H9 (cell line): ENCODE data around the gene CADPS. TPM values are rescaled to one million over a fixed set of nuclear protein-coding genes. Genes with fewer than 3 reads are reported as not detected.

Experiments
- DNase-seq: peaks from one replicate; pipeline ENCODE4 v3.0.0-alpha.2; 2017
- H2AFZ ChIP-seq: one replicate; pipeline ENCODE4 v1.6.1; 2013; ENCODE audit warnings: mild to moderate bottlenecking, low read length, control low read depth, moderate library complexity
- H2AK5ac ChIP-seq: 2 replicates; pipeline ENCODE4 v1.6.1; 2013; ENCODE audit warnings: low read length, control low read depth, mixed read lengths; ENCODE audit not compliant: insufficient read length
- H2BK120ac ChIP-seq: one replicate; pipeline ENCODE4 v1.6.1; 2013; ENCODE audit warnings: low read depth, mild to moderate bottlenecking, low read length, control low read depth, inconsistent platforms; ENCODE audit not compliant: poor library complexity, severe bottlenecking
- H2BK12ac ChIP-seq: 2 replicates; pipeline ENCODE4 v1.6.1; 2013; ENCODE audit warnings: low read length, control low read depth, mixed read lengths, low read depth; ENCODE audit not compliant: insufficient read length
- H2BK15ac ChIP-seq: 2 replicates; pipeline ENCODE4 v1.6.1; 2013; ENCODE audit warnings: low read depth, low read length, control low read depth
- H2BK20ac ChIP-seq: one replicate; pipeline ENCODE4 v1.6.1; 2013; ENCODE audit warnings: low read depth, mild to moderate bottlenecking, low read length, control low read depth, inconsistent platforms; ENCODE audit not compliant: poor library complexity, severe bottlenecking
- H2BK5ac ChIP-seq: 2 replicates; pipeline ENCODE4 v1.6.1; 2013; ENCODE audit warnings: low read length, control low read depth, mixed read lengths; ENCODE audit not compliant: insufficient read length
- H3K14ac ChIP-seq: 2 replicates; pipeline ENCODE4 v1.6.1; 2013; ENCODE audit warnings: low read length, control low read depth; ENCODE audit not compliant: insufficient read depth
- H3K18ac ChIP-seq: 2 replicates; pipeline ENCODE4 v1.6.1; 2013; ENCODE audit warnings: low read depth, mild to moderate bottlenecking, mixed read lengths, low read length, control low read depth; ENCODE audit not compliant: insufficient read length
- H3K23ac ChIP-seq: 2 replicates; pipeline ENCODE4 v1.6.1; 2013; ENCODE audit warnings: low read length, control low read depth, mixed read lengths, low read depth; ENCODE audit not compliant: insufficient read length
- H3K23me2 ChIP-seq: 2 replicates; pipeline ENCODE4 v1.6.1; 2013; ENCODE audit warnings: low read depth, mild to moderate bottlenecking, mixed read lengths, low read length, control low read depth; ENCODE audit not compliant: insufficient read length, poor library complexity, severe bottlenecking
- H3K27ac ChIP-seq: 2 replicates; pipeline ENCODE4 v1.5.1; 2013; ENCODE audit warnings: low read length, control low read depth, mixed read lengths, low read depth; ENCODE audit not compliant: insufficient read length
- H3K27me3 ChIP-seq: 2 replicates; pipeline ENCODE4 v1.6.1; 2013; ENCODE audit warnings: low read length, control low read depth, inconsistent platforms; ENCODE audit not compliant: insufficient read depth
- H3K4ac ChIP-seq: 2 replicates; pipeline ENCODE4 v1.6.1; 2013; ENCODE audit warnings: low read depth, mild to moderate bottlenecking, control low read depth, inconsistent platforms, low read length, moderate library complexity
- H3K4me1 ChIP-seq: 2 replicates; pipeline ENCODE4 v1.6.1; 2013; ENCODE audit warnings: low read length, control low read depth, inconsistent platforms; ENCODE audit not compliant: insufficient read depth
- H3K4me2 ChIP-seq: 2 replicates; pipeline ENCODE4 v1.6.1; 2013; ENCODE audit warnings: low read length, control low read depth, mixed read lengths; ENCODE audit not compliant: insufficient read length, insufficient read depth
- H3K56ac ChIP-seq: 2 replicates; pipeline ENCODE4 v1.6.1; 2013; ENCODE audit warnings: low read depth, mild to moderate bottlenecking, mixed read lengths, low read length, control low read depth; ENCODE audit not compliant: insufficient read length
- H3K79me1 ChIP-seq: 2 replicates; pipeline ENCODE4 v1.6.1; 2013; ENCODE audit warnings: low read depth, mild to moderate bottlenecking, moderate library complexity, low read length, control low read depth, inconsistent platforms; ENCODE audit not compliant: insufficient read depth, poor library complexity, severe bottlenecking
- H3K79me2 ChIP-seq: 2 replicates; pipeline ENCODE4 v1.6.1; 2013; ENCODE audit warnings: low read length, control low read depth, inconsistent platforms; ENCODE audit not compliant: insufficient read depth
- H3K9ac ChIP-seq: 2 replicates; pipeline ENCODE4 v1.6.1; 2013; ENCODE audit warnings: low read length, control low read depth, mixed read lengths; ENCODE audit not compliant: insufficient read length; ENCODE audit errors: extremely low read depth
- H3K9me3 ChIP-seq: one replicate; pipeline ENCODE4 v1.6.1; 2013; ENCODE audit warnings: low read depth, low read length, inconsistent platforms; ENCODE audit not compliant: control insufficient read depth
- H3T11ph ChIP-seq: one replicate; pipeline ENCODE4 v1.6.1; 2013; ENCODE audit warnings: mild to moderate bottlenecking, low read length, control low read depth, inconsistent platforms
- H4K20me1 ChIP-seq: one replicate; pipeline ENCODE4 v1.6.1; 2013; ENCODE audit not compliant: control insufficient read depth, insufficient read length, insufficient read depth
- H4K5ac ChIP-seq: 2 replicates; pipeline ENCODE4 v1.6.1; 2013; ENCODE audit warnings: low read depth, mild to moderate bottlenecking, mixed read lengths, low read length, control low read depth; ENCODE audit not compliant: insufficient read length
- H4K8ac ChIP-seq: replicated peaks from 2 replicates; pipeline ENCODE4 v1.6.1; 2013; ENCODE audit warnings: low read length, control low read depth, mixed read lengths, low read depth; ENCODE audit not compliant: insufficient read length
- H4K91ac ChIP-seq: 2 replicates; pipeline ENCODE4 v1.6.1; 2013; ENCODE audit warnings: low read depth, mild to moderate bottlenecking, moderate library complexity, mixed read lengths, low read length, control low read depth; ENCODE audit not compliant: insufficient read length
- H3K27ac Mint-ChIP-seq, 3 experiments: 2 replicates in 2 of 3; 3 replicates in 1 of 3; pipeline ENCODE4 v1.8.0; 2020 to 2021; ENCODE audit warnings: mixed read lengths in 3 of 3, mild to moderate bottlenecking in 1 of 3, moderate library complexity in 1 of 3
- H3K27me3 Mint-ChIP-seq: 2 replicates; pipeline ENCODE4 v1.8.0; 2021; ENCODE audit warnings: low read depth, mild to moderate bottlenecking, moderate library complexity, mixed read lengths
- H3K36me3 Mint-ChIP-seq, 3 experiments: 2 replicates in 2 of 3; 3 replicates in 1 of 3; pipeline ENCODE4 v1.8.0; 2020 to 2021; ENCODE audit warnings: low read depth in 3 of 3, mixed read lengths in 3 of 3; ENCODE audit not compliant: insufficient read depth in 1 of 3
- H3K4me1 Mint-ChIP-seq, 2 experiments: 2 replicates each; pipeline ENCODE4 v1.8.0; 2020; ENCODE audit warnings: mixed read lengths in 2 of 2
- H3K4me3 Mint-ChIP-seq, 2 experiments: 2 replicates in 1 of 2; 3 replicates in 1 of 2; pipeline ENCODE4 v1.8.0; 2020 to 2021; ENCODE audit warnings: mild to moderate bottlenecking in 2 of 2, mixed read lengths in 2 of 2, moderate library complexity in 1 of 2
- H3K9me3 Mint-ChIP-seq, 2 experiments: 2 replicates in 1 of 2; 3 replicates in 1 of 2; pipeline ENCODE4 v1.8.0; 2020; ENCODE audit warnings: mild to moderate bottlenecking in 2 of 2, mixed read lengths in 2 of 2, moderate library complexity in 1 of 2
- CTCF ChIP-seq: fragments of 200-600 bp; sonication (generic); conservative IDR thresholded peaks from 3 replicates; pipeline ENCODE4 v1.8.0; 2021; ENCODE audit warnings: antibody characterized with exemption, mild to moderate bottlenecking
- WGBS: extraction: QIAGEN DNeasy Blood & Tissue Kit; methylation state at CpG from one replicate; pipeline ENCODE4 v1.1.7; 2013; ENCODE audit warnings: missing lambda C conversion rate, low lambda C conversion rate, mixed read lengths; ENCODE audit not compliant: insufficient read length; ENCODE audit errors: extremely low coverage; 5-methylcytosine and 5-hydroxymethylcytosine counted together
- total RNA-seq: library from RNA; stranded (reverse); gene quantifications from 2 replicates; pipeline ENCODE4 v1.2.1, GENCODE V29; 2021

The CADPS gene
- total RNA-seq, 1 experiment from 2014 or later = 6.6 TPM

- DNase-seq = no peak
- H3K56ac ChIP-seq = no peak overlapping the region
- no peak overlapping the region for H4K8ac ChIP-seq
- no peaks in the 10 kb centered on the region for H3K27me3 ChIP-seq
- no peak overlapping the region for H3K27ac ChIP-seq
- H3K9me3 ChIP-seq = no peaks in the 10 kb centered on the region
- H3T11ph ChIP-seq = no peak overlapping the region
- H3K4me2 ChIP-seq = no peak overlapping the region
- H4K91ac ChIP-seq = no peak overlapping the region
- H4K20me1 ChIP-seq = no peaks in the 10 kb centered on the region
- WGBS = no CpG with 5 or more reads among the region's 3 CpGs
- H3K4ac ChIP-seq = no peak overlapping the region
- peak; percentile 42; the same call in 2 of the 3 replicates for TF ChIP-seq CTCF
- no peak overlapping the region for H3K27ac Mint-ChIP-seq
- no peak overlapping the region for H3K4me3 Mint-ChIP-seq
- no peak overlapping the region for H2AFZ ChIP-seq
- H3K4me1 Mint-ChIP-seq = peaks cover 27 to 29% of the 10 kb centered on the region in 2 experiments
- H3K79me1 ChIP-seq = no peaks in the 10 kb centered on the region
- H3K27me3 Mint-ChIP-seq = no peaks in the 10 kb centered on the region
- H3K9ac ChIP-seq = no peak overlapping the region
- no peak overlapping the region for H2BK20ac ChIP-seq
- no peak overlapping the region for H2BK5ac ChIP-seq
- no peak overlapping the region for H2BK120ac ChIP-seq
- no peak overlapping the region for H2BK15ac ChIP-seq
- peaks cover 3% of the 10 kb centered on the region; the same call in 1 of the 2 replicates for H3K4me1 ChIP-seq
- no peak overlapping the region for H2AK5ac ChIP-seq
- H3K36me3 Mint-ChIP-seq = no peaks in the 10 kb centered on the region
- no peaks in the 10 kb centered on the region for H3K23me2 ChIP-seq
- no peak overlapping the region for H3K14ac ChIP-seq
- H3K23ac ChIP-seq = no peak overlapping the region
- no peaks in the 10 kb centered on the region for H3K79me2 ChIP-seq
- no peak overlapping the region for H3K18ac ChIP-seq
- no peaks in the 10 kb centered on the region for H3K9me3 Mint-ChIP-seq
- H2BK12ac ChIP-seq = no peak overlapping the region
- H4K5ac ChIP-seq = no peak overlapping the region
Measured at GRCh38 chr3:62863648-62864047, 11.6 kb downstream of the CADPS start.
